Measurements from ENCODE around the gene CDKN2C. TPM values are rescaled to one million over a fixed set of nuclear protein-coding genes. Genes with fewer than 3 reads are reported as not detected.

CDKN2C gene
- total RNA-seq, 2 experiments from 2014 or later, result 18.4 to 20.7 TPM

DNA sequence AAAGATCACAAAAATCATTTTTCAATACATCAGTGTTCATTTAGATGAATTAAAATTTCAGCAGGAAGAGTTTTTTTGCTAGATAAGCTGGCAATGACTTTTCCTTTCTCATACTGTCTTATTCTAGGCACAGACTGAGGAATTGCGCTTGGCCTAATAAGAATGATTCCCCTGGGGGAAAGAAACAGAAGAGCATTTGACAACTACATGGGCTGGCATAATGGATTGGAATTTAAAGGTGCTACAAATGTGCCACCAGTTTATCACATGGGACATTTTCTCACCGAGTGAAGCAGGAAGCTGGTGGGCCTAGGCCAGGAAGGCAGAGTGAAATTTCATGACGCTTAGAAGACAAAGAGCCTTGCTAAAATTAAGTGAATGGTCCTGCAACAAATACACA, 39.3 kb downstream of the CDKN2C start:
- H3K27ac Mint-ChIP-seq, result no peak overlapping the region
- no peak overlapping the region for H3K4me3 Mint-ChIP-seq
- ATAC-seq, result no peak
- CTCF ChIA-PET, result no interaction called here
- no peaks in the 10 kb centered on the region for H3K36me3 Mint-ChIP-seq (ENCODE audit: low read depth)
- POLR2A ChIA-PET, result interaction anchor here (0.6 kb wide), 1 partner anchor 139 kb away, joined by 3 read pairs; no protein-coding TSS in a partner anchor
- no peaks in the 10 kb centered on the region for H3K4me1 Mint-ChIP-seq (ENCODE audit: low read depth)
- no peak for DNase-seq
- TF ChIP-seq, protein P1, sequence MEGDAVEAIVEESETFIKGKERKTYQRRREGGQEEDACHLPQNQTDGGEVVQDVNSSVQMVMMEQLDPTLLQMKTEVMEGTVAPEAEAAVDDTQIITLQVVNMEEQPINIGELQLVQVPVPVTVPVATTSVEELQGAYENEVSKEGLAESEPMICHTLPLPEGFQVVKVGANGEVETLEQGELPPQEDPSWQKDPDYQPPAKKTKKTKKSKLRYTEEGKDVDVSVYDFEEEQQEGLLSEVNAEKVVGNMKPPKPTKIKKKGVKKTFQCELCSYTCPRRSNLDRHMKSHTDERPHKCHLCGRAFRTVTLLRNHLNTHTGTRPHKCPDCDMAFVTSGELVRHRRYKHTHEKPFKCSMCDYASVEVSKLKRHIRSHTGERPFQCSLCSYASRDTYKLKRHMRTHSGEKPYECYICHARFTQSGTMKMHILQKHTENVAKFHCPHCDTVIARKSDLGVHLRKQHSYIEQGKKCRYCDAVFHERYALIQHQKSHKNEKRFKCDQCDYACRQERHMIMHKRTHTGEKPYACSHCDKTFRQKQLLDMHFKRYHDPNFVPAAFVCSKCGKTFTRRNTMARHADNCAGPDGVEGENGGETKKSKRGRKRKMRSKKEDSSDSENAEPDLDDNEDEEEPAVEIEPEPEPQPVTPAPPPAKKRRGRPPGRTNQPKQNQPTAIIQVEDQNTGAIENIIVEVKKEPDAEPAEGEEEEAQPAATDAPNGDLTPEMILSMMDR (IDR thresholded peaks at IDR 0.05), result no peak
- no peaks in the 10 kb centered on the region for H3K27me3 Mint-ChIP-seq
- intact Hi-C loops (cut with micrococcal nuclease), result no loop called here
- H3K9me3 Mint-ChIP-seq, result no peaks in the 10 kb centered on the region

DNA sequence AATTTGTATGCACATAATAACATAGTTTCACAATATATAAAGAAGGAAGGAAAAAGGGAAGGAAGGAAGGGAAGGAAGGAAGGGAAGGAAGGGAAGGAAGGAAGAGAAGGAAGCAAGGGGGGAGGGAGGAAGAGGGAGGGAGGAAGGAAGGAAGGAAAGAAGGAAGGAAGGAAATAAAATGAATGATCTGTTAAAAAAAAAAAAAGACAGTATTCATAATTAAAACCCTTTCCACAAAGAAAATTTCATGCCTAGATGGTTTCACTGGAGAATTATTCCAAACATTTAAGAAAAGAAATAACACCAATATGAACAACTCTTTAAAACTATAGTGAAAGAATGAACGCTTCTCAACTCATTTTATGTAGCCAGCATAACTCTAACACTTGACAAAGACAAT, 44.8 kb downstream of the CDKN2C start:
- POLR2A ChIA-PET, result no interaction called here
- no peak overlapping the region for H3K4me3 Mint-ChIP-seq
- CTCF ChIA-PET, result no interaction called here
- no peaks in the 10 kb centered on the region for H3K36me3 Mint-ChIP-seq (ENCODE audit: low read depth)
- H3K27ac Mint-ChIP-seq, result no peak overlapping the region
- TF ChIP-seq, protein P1 (IDR thresholded peaks at IDR 0.05), result no peak
- intact Hi-C loops (cut with micrococcal nuclease), result no loop called here
- DNase-seq, result no peak
- H3K4me1 Mint-ChIP-seq (ENCODE audit: low read depth), result no peaks in the 10 kb centered on the region
- ATAC-seq, result no peak
- H3K9me3 Mint-ChIP-seq, result no peaks in the 10 kb centered on the region
- H3K27me3 Mint-ChIP-seq, result no peaks in the 10 kb centered on the region

DNA sequence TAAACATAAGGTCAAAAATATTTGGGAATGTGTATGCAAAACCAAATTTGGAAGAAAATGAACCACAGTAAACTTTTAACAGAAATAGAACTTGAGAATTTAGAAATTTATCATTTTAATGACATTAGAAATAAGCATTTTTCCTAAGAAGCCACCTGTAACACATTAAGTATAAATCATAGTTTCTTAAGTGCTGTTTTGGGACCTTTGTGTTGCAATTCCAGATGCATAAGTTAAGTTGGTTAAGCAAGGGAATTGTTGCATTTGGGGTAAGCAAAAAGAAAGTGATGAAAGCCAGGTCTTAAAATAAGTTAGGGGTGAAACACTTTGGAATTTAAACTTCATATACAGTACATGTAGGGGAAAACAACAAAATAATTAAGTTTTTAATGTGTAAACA, 49.8 kb downstream of the CDKN2C start:
- H3K27ac Mint-ChIP-seq, result no peak overlapping the region
- CTCF ChIA-PET, result no interaction called here
- H3K9me3 Mint-ChIP-seq, result no peaks in the 10 kb centered on the region
- TF ChIP-seq, protein P1 (IDR thresholded peaks at IDR 0.05), result no peak
- POLR2A ChIA-PET, result no interaction called here
- no peaks in the 10 kb centered on the region for H3K4me1 Mint-ChIP-seq (ENCODE audit: low read depth)
- ATAC-seq, result no peak
- H3K4me3 Mint-ChIP-seq, result no peak overlapping the region
- H3K27me3 Mint-ChIP-seq, result peaks cover 1% of the 10 kb centered on the region
- DNase-seq, result no peak
- intact Hi-C loops (cut with micrococcal nuclease), result no loop called here
- no peaks in the 10 kb centered on the region for H3K36me3 Mint-ChIP-seq (ENCODE audit: low read depth)

Other genes with a start within 250 kb of the CDKN2C start
- 10 to 100 TPM; 82.2 to 87.0 TPM for gene FAF1, start 10.0 kb upstream of the CDKN2C start, total RNA-seq
- not detected for gene C1orf185, start 132.0 kb downstream of the CDKN2C start, total RNA-seq